IMR-90 (cell line): Measurements from ENCODE around the gene DMAC2. TPM values are rescaled to one million over a fixed set of nuclear protein-coding genes. Genes with fewer than 3 reads are reported as not detected.

ENCODE experiments used
- ATAC-seq: fragments of 200-7000 bp; cut with Tn5 transposase; 2 replicates; pipeline ENCODE4 v1.9.1; 2020; ENCODE audit warnings: low read depth, mild to moderate bottlenecking, moderate library complexity
- BruUV-seq: library from RNA; stranded (reverse); fragments of 400-500 nt; replicated peaks from 2 replicates; lab custom pipeline; 2021; lab: Mats Ljungman, UMichigan
- CTCF ChIA-PET: fragments of 300-600 bp; formaldehyde crosslinking; extraction: SDS; loops from one replicate; lab custom pipeline; 2021; ENCODE audit warnings: antibody characterized with exemption; lab: Yijun Ruan, JAX
- POLR2A ChIA-PET: fragments of 300-600 bp; sonication (Branson Sonifier 250); formaldehyde crosslinking; loops from one replicate; lab custom pipeline; 2022; ENCODE audit warnings: antibody characterized with exemption; ENCODE audit not compliant: unreplicated experiment; lab: Charles Lee
- DNase-seq: peaks from one replicate; pipeline ENCODE4 v3.0.0; 2013
- H2AFZ ChIP-seq: replicated peaks from 2 replicates; pipeline ENCODE3; 2013; ENCODE audit warnings: low read length, mild to moderate bottlenecking; ENCODE audit not compliant: poor library complexity
- H2AK5ac ChIP-seq: 2 replicates; pipeline ENCODE4 v1.6.1; 2013; ENCODE audit warnings: low read depth, low read length, inconsistent platforms
- H2AK9ac ChIP-seq: replicated peaks from 2 replicates; pipeline ENCODE3; 2013; ENCODE audit warnings: mild to moderate bottlenecking, low read depth, low read length, moderate library complexity; ENCODE audit not compliant: poor library complexity
- H2BK120ac ChIP-seq: 2 replicates; pipeline ENCODE4 v1.6.1; 2013; ENCODE audit warnings: low read depth, low read length, inconsistent platforms
- H2BK15ac ChIP-seq: 3 replicates; pipeline ENCODE4 v1.6.1; 2013; ENCODE audit warnings: low read depth, low read length, inconsistent platforms
- H2BK20ac ChIP-seq: 2 replicates; pipeline ENCODE4 v1.6.1; 2013; ENCODE audit warnings: low read depth, mild to moderate bottlenecking, inconsistent platforms, low read length, moderate library complexity
- H2BK5ac ChIP-seq: 2 replicates; pipeline ENCODE4 v1.6.1; 2013; ENCODE audit warnings: mild to moderate bottlenecking, low read depth, low read length, inconsistent platforms; ENCODE audit not compliant: poor library complexity, severe bottlenecking
- H3K14ac ChIP-seq: replicated peaks from 2 replicates; pipeline ENCODE4 v1.6.1; 2013; ENCODE audit warnings: low read depth, low read length, inconsistent platforms
- H3K18ac ChIP-seq: 2 replicates; pipeline ENCODE4 v1.6.1; 2013; ENCODE audit warnings: low read depth, low read length, control low read depth
- H3K23ac ChIP-seq: 2 replicates; pipeline ENCODE4 v1.6.1; 2013; ENCODE audit warnings: low read depth, low read length, inconsistent platforms
- H3K27ac ChIP-seq: 2 replicates; pipeline ENCODE4 v1.5.1; 2013; ENCODE audit warnings: mild to moderate bottlenecking, control low read depth, low read length; ENCODE audit not compliant: insufficient read depth
- H3K27me3 ChIP-seq: 2 replicates; pipeline ENCODE4 v1.6.1; 2013; ENCODE audit warnings: low read length; ENCODE audit not compliant: control insufficient read depth, insufficient read depth
- H3K36me3 ChIP-seq: 2 replicates; pipeline ENCODE4 v1.6.1; 2013; ENCODE audit warnings: low read length, mixed read lengths; ENCODE audit not compliant: control insufficient read depth, insufficient read depth
- H3K4ac ChIP-seq: 2 replicates; pipeline ENCODE4 v1.6.1; 2013; ENCODE audit warnings: low read depth, low read length, inconsistent platforms
- H3K4me1 ChIP-seq: 2 replicates; pipeline ENCODE4 v1.6.1; 2013; ENCODE audit warnings: low read length, mixed read lengths; ENCODE audit not compliant: control insufficient read depth, insufficient read depth
- H3K4me2 ChIP-seq: 2 replicates; pipeline ENCODE4 v1.6.1; 2013; ENCODE audit warnings: low read depth, mild to moderate bottlenecking, control low read depth, low read length, moderate library complexity
- H3K4me3 ChIP-seq: 2 replicates; pipeline ENCODE4 v1.5.1; 2013; ENCODE audit warnings: low read depth, mild to moderate bottlenecking, control low read depth, low read length, moderate library complexity; ENCODE audit not compliant: insufficient read depth
- H3K56ac ChIP-seq: 2 replicates; pipeline ENCODE4 v1.6.1; 2013; ENCODE audit warnings: low read length, inconsistent platforms; ENCODE audit not compliant: insufficient read depth; ENCODE audit errors: extremely low read depth
- H3K79me1 ChIP-seq, 2 experiments: 2 replicates each; pipeline ENCODE4 v1.6.1; 2013; ENCODE audit warnings: low read length in 2 of 2, inconsistent platforms in 1 of 2, low read depth in 1 of 2
- H3K9ac ChIP-seq: 2 replicates; pipeline ENCODE4 v1.6.1; 2013; ENCODE audit warnings: low read depth, low read length, control low read depth
- H3K9me1 ChIP-seq: 2 replicates; pipeline ENCODE4 v1.6.1; 2013; ENCODE audit warnings: low read length, inconsistent platforms; ENCODE audit not compliant: insufficient read depth
- H3K9me3 ChIP-seq: 2 replicates; pipeline ENCODE4 v1.6.1; 2013; ENCODE audit warnings: low read length; ENCODE audit not compliant: control insufficient read depth, insufficient read depth
- H4K20me1 ChIP-seq: 2 replicates; pipeline ENCODE4 v1.6.1; 2013; ENCODE audit warnings: low read length, inconsistent platforms; ENCODE audit not compliant: insufficient read depth
- H4K5ac ChIP-seq: 2 replicates; pipeline ENCODE4 v1.6.1; 2013; ENCODE audit warnings: mild to moderate bottlenecking, low read depth, low read length, control low read depth
- H4K8ac ChIP-seq, 2 experiments: 2 replicates each; pipeline ENCODE4 v1.6.1; 2013; ENCODE audit warnings: low read depth in 2 of 2, low read length in 2 of 2, control low read depth in 1 of 2, inconsistent platforms in 1 of 2
- H4K91ac ChIP-seq: 2 replicates; pipeline ENCODE4 v1.6.1; 2013; ENCODE audit warnings: low read depth, low read length, inconsistent platforms; ENCODE audit not compliant: insufficient read depth
- BHLHE40 ChIP-seq: fragments of 150-350 bp; IDR thresholded peaks from 2 replicates; pipeline ENCODE4 v1.6.1; 2016; ENCODE audit warnings: mild to moderate bottlenecking, low read depth, low read length
- CEBPB ChIP-seq: IDR thresholded peaks from 2 replicates; pipeline ENCODE4 v1.6.1; 2012; ENCODE audit warnings: low read depth, low read length, improper control_type of control experiment
- CHD1 ChIP-seq: IDR thresholded peaks from 2 replicates; pipeline ENCODE4 v1.6.1; 2012; ENCODE audit warnings: low read depth, low read length, improper control_type of control experiment
- FOS ChIP-seq: fragments of 150-350 bp; IDR thresholded peaks from 2 replicates; pipeline ENCODE4 v1.6.1; 2016; ENCODE audit warnings: low read depth, low read length
- MAFK ChIP-seq: IDR thresholded peaks from 2 replicates; pipeline ENCODE4 v1.6.1; 2012; ENCODE audit warnings: low read depth, low read length, improper control_type of control experiment
- MAZ ChIP-seq: IDR thresholded peaks from 2 replicates; pipeline ENCODE4 v1.6.1; 2012; ENCODE audit warnings: low read depth, mild to moderate bottlenecking, low read length, improper control_type of control experiment, moderate library complexity, borderline replicate concordance
- MXI1 ChIP-seq: IDR thresholded peaks from 2 replicates; pipeline ENCODE4 v1.6.1; 2012; ENCODE audit warnings: low read depth, mild to moderate bottlenecking, low read length, moderate library complexity, borderline replicate concordance
- NFE2L2 ChIP-seq: fragments of 150-350 bp; IDR thresholded peaks from 2 replicates; pipeline ENCODE4 v1.6.1; 2016; ENCODE audit warnings: low read depth, mild to moderate bottlenecking, low read length
- POLR2A ChIP-seq: IDR thresholded peaks from 2 replicates; pipeline ENCODE4 v1.6.1; 2012; ENCODE audit warnings: mild to moderate bottlenecking, low read depth, low read length
- RAD21 ChIP-seq: IDR thresholded peaks from 2 replicates; pipeline ENCODE4 v1.6.1; 2012; ENCODE audit warnings: low read length, improper control_type of control experiment
- RCOR1 ChIP-seq: IDR thresholded peaks from 2 replicates; pipeline ENCODE4 v1.6.1; 2012; ENCODE audit warnings: mild to moderate bottlenecking, low read length, improper control_type of control experiment; ENCODE audit not compliant: insufficient replicate concordance
- RFX5 ChIP-seq: IDR thresholded peaks from 2 replicates; pipeline ENCODE4 v1.8.0; 2012; ENCODE audit warnings: low read depth, mild to moderate bottlenecking, low read length, moderate library complexity
- SMC3 ChIP-seq: fragments of 150-350 bp; IDR thresholded peaks from 2 replicates; pipeline ENCODE4 v1.6.1; 2016; ENCODE audit warnings: low read depth, mild to moderate bottlenecking, antibody characterized with exemption, low read length, moderate library complexity
- WGBS, 2 experiments: methylation state at CpG; one replicate each; pipeline versions ENCODE4 v1.1.5 to v1.1.7; 2013; ENCODE audit warnings: missing lambda C conversion rate in 2 of 2; ENCODE audit not compliant: insufficient read length in 1 of 2; ENCODE audit errors: extremely low coverage in 2 of 2; 5-methylcytosine and 5-hydroxymethylcytosine counted together
- dilution Hi-C: fragments of 300-500 bp; cut with HindIII; formaldehyde crosslinking; loops from one replicate; pipeline ENCODE4 v1.14.3; 2018; ENCODE audit warnings: low sequenced_read_pairs; ENCODE audit not compliant: unreplicated experiment
- in situ Hi-C: fragments of 300-500 bp; cut with MboI; formaldehyde crosslinking; loops from 3 replicates; pipeline ENCODE4 v1.14.3; 2019; ENCODE audit warnings: low sequenced_read_pairs, inconsistent platforms, mixed read lengths
- intact Hi-C: fragments of 100-400 bp; cut with micrococcal nuclease; formaldehyde crosslinking; loops from 2 replicates; pipeline ENCODE4 v1.10.0; 2022
- polyA plus RNA-seq, 3 experiments: library from polyadenylated mRNA; depleted of rRNA; stranded (reverse); fragments of >200 nt; gene quantifications; 2 replicates each; pipeline ENCODE4 v1.2.3, GENCODE V29; 2012; ENCODE audit warnings: low replicate concordance in 1 of 3
- total RNA-seq: library from RNA; depleted of rRNA; stranded (reverse); fragments of >200 nt; gene quantifications from 2 replicates; pipeline ENCODE4 v1.2.3, GENCODE V29; 2012
- TF ChIP-seq, protein P1 (sequence below): conservative IDR thresholded peaks from 2 replicates; pipeline ENCODE4 v1.5.1; 2012; ENCODE audit warnings: mild to moderate bottlenecking, low read depth, low read length, improper control_type of control experiment
- TF ChIP-seq, protein P2 (sequence below): fragments of 150-350 bp; IDR thresholded peaks from 2 replicates; pipeline ENCODE4 v1.6.1; 2016; ENCODE audit warnings: low read depth, mild to moderate bottlenecking, low read length, moderate library complexity, borderline replicate concordance
- TF ChIP-seq, protein P3 (sequence below): fragments of 150-350 bp; IDR thresholded peaks from 2 replicates; pipeline ENCODE4 v1.6.1; 2017; ENCODE audit warnings: mild to moderate bottlenecking, antibody characterized with exemption, low read length, low read depth

Gene DMAC2
- total and polyA plus RNA-seq, 2 of the 4 experiments (the other 2 are of a cell fraction) = 52.5 to 72.2 TPM

DNA sequence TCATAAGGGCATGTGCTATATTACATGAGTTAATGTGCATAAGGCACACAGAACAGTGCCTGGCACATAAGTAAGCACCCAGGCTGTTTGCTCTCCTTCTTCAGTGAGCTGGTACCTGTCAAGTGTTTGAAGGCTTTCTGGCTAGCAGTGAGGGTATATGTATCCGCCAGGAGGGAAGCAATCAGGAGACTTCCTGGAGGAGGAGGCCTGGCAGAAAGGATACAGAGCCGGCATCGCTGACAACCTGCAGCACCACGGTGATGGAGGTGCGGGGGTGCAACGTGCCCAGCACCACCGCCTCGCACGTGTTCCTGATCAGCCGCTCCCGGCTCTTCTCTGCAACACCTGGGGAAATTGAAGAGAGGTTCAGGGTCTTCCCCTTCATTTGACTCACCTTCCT is 48.1 kb downstream of the DMAC2 start:
- no CpG with 5 or more reads among the region's 11 CpGs for WGBS, 2 experiments
- TF ChIP-seq POLR2A (no peak), FOS (no peak), BHLHE40 (no peak), RFX5 (no peak), MXI1 (no peak), CEBPB (no peak), CHD1 (no peak), NFE2L2 (no peak), MAFK (no peak), RAD21 (no peak), MAZ (no peak), SMC3 (no peak), RCOR1 (no peak)
- TF ChIP-seq, protein P1, sequence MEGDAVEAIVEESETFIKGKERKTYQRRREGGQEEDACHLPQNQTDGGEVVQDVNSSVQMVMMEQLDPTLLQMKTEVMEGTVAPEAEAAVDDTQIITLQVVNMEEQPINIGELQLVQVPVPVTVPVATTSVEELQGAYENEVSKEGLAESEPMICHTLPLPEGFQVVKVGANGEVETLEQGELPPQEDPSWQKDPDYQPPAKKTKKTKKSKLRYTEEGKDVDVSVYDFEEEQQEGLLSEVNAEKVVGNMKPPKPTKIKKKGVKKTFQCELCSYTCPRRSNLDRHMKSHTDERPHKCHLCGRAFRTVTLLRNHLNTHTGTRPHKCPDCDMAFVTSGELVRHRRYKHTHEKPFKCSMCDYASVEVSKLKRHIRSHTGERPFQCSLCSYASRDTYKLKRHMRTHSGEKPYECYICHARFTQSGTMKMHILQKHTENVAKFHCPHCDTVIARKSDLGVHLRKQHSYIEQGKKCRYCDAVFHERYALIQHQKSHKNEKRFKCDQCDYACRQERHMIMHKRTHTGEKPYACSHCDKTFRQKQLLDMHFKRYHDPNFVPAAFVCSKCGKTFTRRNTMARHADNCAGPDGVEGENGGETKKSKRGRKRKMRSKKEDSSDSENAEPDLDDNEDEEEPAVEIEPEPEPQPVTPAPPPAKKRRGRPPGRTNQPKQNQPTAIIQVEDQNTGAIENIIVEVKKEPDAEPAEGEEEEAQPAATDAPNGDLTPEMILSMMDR = no peak
- TF ChIP-seq, protein P2, sequence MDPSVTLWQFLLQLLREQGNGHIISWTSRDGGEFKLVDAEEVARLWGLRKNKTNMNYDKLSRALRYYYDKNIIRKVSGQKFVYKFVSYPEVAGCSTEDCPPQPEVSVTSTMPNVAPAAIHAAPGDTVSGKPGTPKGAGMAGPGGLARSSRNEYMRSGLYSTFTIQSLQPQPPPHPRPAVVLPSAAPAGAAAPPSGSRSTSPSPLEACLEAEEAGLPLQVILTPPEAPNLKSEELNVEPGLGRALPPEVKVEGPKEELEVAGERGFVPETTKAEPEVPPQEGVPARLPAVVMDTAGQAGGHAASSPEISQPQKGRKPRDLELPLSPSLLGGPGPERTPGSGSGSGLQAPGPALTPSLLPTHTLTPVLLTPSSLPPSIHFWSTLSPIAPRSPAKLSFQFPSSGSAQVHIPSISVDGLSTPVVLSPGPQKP = no peak
- TF ChIP-seq, protein P3, sequence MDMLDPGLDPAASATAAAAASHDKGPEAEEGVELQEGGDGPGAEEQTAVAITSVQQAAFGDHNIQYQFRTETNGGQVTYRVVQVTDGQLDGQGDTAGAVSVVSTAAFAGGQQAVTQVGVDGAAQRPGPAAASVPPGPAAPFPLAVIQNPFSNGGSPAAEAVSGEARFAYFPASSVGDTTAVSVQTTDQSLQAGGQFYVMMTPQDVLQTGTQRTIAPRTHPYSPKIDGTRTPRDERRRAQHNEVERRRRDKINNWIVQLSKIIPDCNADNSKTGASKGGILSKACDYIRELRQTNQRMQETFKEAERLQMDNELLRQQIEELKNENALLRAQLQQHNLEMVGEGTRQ = no peak
- no peak overlapping the region for H2BK15ac ChIP-seq

More for the DNA sequence above, 48.1 kb downstream of the DMAC2 start:
- H3K23ac ChIP-seq = no peak overlapping the region
- no peaks in the 10 kb centered on the region for H4K20me1 ChIP-seq
- H3K36me3 ChIP-seq = peaks cover 23% of the 10 kb centered on the region
- no peak overlapping the region for H3K56ac ChIP-seq
- H3K4me3 ChIP-seq = no peak overlapping the region
- in situ Hi-C loops (no loop called here), intact Hi-C loops (no loop called here), dilution Hi-C loops (no loop called here)
- no peaks in the 10 kb centered on the region for H3K9me1 ChIP-seq
- H2BK5ac ChIP-seq = no peak overlapping the region
- no peak overlapping the region for H2BK120ac ChIP-seq
- no peaks in the 10 kb centered on the region for H3K27me3 ChIP-seq
- ATAC-seq (no peak), DNase-seq (no peak)
- H3K4me2 ChIP-seq = no peak overlapping the region
- no peak overlapping the region for H4K5ac ChIP-seq
- CTCF ChIA-PET = no interaction called here
- no peak overlapping the region for H3K9ac ChIP-seq
- H2AK5ac ChIP-seq = no peak overlapping the region
- H2BK20ac ChIP-seq = no peak overlapping the region
- POLR2A ChIA-PET = no interaction called here
- H4K91ac ChIP-seq = no peak overlapping the region
- peak overlapping the region; percentile 34 for H2AK9ac ChIP-seq
- H4K8ac ChIP-seq = no peak overlapping the region
- no peak overlapping the region for H3K27ac ChIP-seq
- peaks cover 0 to 3% of the 10 kb centered on the region in 2 experiments; a peak in 1 of 4 replicates for H3K79me1 ChIP-seq
- no TSS peak for BruUV-seq
- no peaks in the 10 kb centered on the region for H3K4me1 ChIP-seq
- H3K9me3 ChIP-seq = no peaks in the 10 kb centered on the region
- no peak overlapping the region for H3K4ac ChIP-seq
- no peak overlapping the region for H2AFZ ChIP-seq
- H3K18ac ChIP-seq = no peak overlapping the region
- no peak overlapping the region for H3K14ac ChIP-seq
